HL-60 (cell line): Measurements from ENCODE around the gene XYLT1.

Source experiments
- CTCF ChIP-seq: IDR thresholded peaks from one replicate; pipeline ENCODE4 v1.5.1; 2011; ENCODE audit warnings: low read length, control low read depth, inconsistent platforms; ENCODE audit not compliant: insufficient read depth
- GABPA ChIP-seq: IDR thresholded peaks from 2 replicates; pipeline ENCODE4 v1.6.1; 2012; ENCODE audit warnings: low read depth

GRCh38 chr16:17417740-17418139 is 53.0 kb downstream of the XYLT1 start:
- TF ChIP-seq CTCF (no peak), GABPA (no peak)
